ENCODE measurements around the gene VEPH1. TPM values are rescaled to one million over a fixed set of nuclear protein-coding genes. Genes with fewer than 3 reads are reported as not detected.
A peak's percentile ranks its signal among the peaks of the same experiment; 100 is the strongest.

The VEPH1 gene
- polyA plus RNA-seq, 2 of the 4 experiments (the other 2 are of a cell fraction) = 0.04 to 0.16 TPM

DNA sequence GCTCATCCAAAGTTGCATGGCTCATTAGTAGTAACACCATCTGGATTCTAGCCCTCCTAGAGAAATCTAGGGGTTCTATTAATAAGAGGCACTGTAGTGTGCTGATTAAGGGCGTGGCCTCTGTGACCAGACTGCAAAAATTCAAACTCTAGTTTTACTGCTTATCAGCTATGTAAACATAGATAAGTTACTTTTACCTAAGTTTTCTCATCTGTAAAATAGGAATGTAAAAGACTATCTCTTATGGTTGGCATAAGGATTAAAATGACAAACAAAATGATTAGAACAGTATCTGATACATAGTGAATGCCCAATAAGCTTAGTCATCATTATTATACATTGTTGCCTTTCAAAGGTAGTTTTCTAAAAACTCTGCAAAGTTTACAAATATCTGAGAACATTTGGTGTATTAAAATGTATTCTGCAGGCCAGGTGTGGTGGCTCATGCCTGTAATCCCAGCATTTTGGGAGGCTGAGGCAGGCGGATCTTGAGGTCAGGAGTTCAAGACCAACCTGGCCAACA lies 62.1 kb downstream of the VEPH1 start:
- DNase-seq (ENCODE audit: low read depth in 1 of 2, low spot score in 1 of 2) (no peak), FAIRE-seq (no peak), ATAC-seq (no peak)
- peak; percentile 88 for TF ChIP-seq MAFK (IDR thresholded peaks at IDR 0.05; ENCODE audit: partially characterized antibody)
- TF ChIP-seq HEYL (CRISPR knock-in tag; IDR thresholded peaks at IDR 0.05) = no peak
- H3K9me3 ChIP-seq = no peaks in the 10 kb centered on the region
- H3K4me3 ChIP-seq = no peak overlapping the region
- ChIA-PET POLR2A (no interaction called here), CTCF (interaction anchor here (0.6 to 1.6 kb wide), 2 partner anchors 102 to 237 kb away, joined by 3 read pairs; no protein-coding TSS in a partner anchor)
- no peak overlapping the region for H3K27ac ChIP-seq
- peaks cover 5% of the 10 kb centered on the region; the same call in 1 of the 3 replicates for H3K4me1 ChIP-seq
- no peak overlapping the region for H3K4me2 ChIP-seq
- 67% methylated on average over 2 of the region's 2 CpGs for WGBS (ENCODE audit: missing lambda C conversion rate)

DNA sequence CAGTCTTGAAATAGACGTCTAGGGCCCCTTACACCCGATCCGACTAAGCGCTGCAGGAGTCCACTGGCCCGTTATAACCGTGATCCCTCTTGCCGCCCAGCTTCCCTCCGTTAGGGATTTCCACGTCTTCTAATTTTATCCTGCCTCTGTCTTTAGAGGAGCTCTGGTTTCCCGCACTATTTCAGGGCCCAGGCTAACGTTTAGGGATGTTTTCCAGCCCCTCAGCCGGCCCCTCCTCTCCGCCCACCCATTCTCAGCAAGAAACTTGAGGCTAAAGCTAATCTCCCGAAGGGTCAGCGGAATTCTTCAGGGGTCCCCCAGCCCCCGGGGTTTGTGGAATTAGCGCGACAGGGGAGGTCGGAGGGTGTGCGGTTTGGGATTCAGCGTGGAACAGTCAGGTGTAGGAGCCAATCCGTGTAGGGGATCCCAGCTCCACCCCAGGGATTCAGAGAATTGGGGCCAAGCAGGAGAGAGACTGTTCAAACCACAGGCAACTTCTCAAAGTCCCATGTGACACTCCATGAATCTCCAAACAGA lies 65.0 kb downstream of the VEPH1 start:
- FAIRE-seq (no peak), DNase-seq (ENCODE audit: low read depth in 1 of 2, low spot score in 1 of 2) (no peak), ATAC-seq (peak; percentile 40 to 75; a peak in 5 of 6 replicates)
- TF ChIP-seq, protein P1, sequence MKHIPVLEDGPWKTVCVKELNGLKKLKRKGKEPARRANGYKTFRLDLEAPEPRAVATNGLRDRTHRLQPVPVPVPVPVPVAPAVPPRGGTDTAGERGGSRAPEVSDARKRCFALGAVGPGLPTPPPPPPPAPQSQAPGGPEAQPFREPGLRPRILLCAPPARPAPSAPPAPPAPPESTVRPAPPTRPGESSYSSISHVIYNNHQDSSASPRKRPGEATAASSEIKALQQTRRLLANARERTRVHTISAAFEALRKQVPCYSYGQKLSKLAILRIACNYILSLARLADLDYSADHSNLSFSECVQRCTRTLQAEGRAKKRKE (CRISPR knock-in tag; IDR thresholded peaks at IDR 0.05; ENCODE audit: low read depth) = no peak
- no peak for TF ChIP-seq ZFP36 (IDR thresholded peaks at IDR 0.05; ENCODE audit: borderline replicate concordance, partially characterized antibody)
- TF ChIP-seq TFCP2L1 (CRISPR knock-in tag; IDR thresholded peaks at IDR 0.05) = no peak
- no peak for TF ChIP-seq JUN (IDR thresholded peaks at IDR 0.05)
- TF ChIP-seq ZSCAN20 (CRISPR knock-in tag; IDR thresholded peaks at IDR 0.05) = no peak
- no peak for TF ChIP-seq HOXB5 (CRISPR knock-in tag; IDR thresholded peaks at IDR 0.05)
- TF ChIP-seq, protein P2, sequence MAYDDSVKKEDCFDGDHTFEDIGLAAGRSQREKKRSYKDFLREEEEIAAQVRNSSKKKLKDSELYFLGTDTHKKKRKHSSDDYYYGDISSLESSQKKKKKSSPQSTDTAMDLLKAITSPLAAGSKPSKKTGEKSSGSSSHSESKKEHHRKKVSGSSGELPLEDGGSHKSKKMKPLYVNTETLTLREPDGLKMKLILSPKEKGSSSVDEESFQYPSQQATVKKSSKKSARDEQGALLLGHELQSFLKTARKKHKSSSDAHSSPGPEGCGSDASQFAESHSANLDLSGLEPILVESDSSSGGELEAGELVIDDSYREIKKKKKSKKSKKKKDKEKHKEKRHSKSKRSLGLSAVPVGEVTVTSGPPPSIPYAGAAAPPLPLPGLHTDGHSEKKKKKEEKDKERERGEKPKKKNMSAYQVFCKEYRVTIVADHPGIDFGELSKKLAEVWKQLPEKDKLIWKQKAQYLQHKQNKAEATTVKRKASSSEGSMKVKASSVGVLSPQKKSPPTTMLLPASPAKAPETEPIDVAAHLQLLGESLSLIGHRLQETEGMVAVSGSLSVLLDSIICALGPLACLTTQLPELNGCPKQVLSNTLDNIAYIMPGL (CRISPR knock-in tag; IDR thresholded peaks at IDR 0.05; ENCODE audit: borderline replicate concordance) = no peak
- no peak for TF ChIP-seq FOSL2 (IDR thresholded peaks at IDR 0.05)
- no peak for TF ChIP-seq FOSL2 (CRISPR knock-in tag; IDR thresholded peaks at IDR 0.05)
- TF ChIP-seq HOXA7 (CRISPR knock-in tag; IDR thresholded peaks at IDR 0.05) = no peak
- TF ChIP-seq MYC (IDR thresholded peaks at IDR 0.05; ENCODE audit: borderline replicate concordance, low read length) = no peak
- H3K4me2 ChIP-seq = peak overlapping the region; percentile 96
- 17% methylated on average over 22 of the region's 22 CpGs for WGBS (ENCODE audit: missing lambda C conversion rate)
- peak overlapping the region; percentile 56 for H3K4me3 ChIP-seq
- ChIA-PET POLR2A (interaction anchor here (1.0 to 1.6 kb wide), 3 partner anchors 65 to 263 kb away, joined by 3 to 5 read pairs (median 3); partner anchors contain the start of gene VEPH1), CTCF (interaction anchor here (0.9 to 2.3 kb wide), 8 partner anchors 8 to 301 kb away, joined by 3 to 6 read pairs (median 4); no protein-coding TSS in a partner anchor)
- peak overlapping the region in 1 of 2 experiments; percentile 82; a peak in 3 of 6 replicates for H3K27ac ChIP-seq
- no peaks in the 10 kb centered on the region for H3K9me3 ChIP-seq
- no peaks in the 10 kb centered on the region for H3K4me1 ChIP-seq

DNA sequence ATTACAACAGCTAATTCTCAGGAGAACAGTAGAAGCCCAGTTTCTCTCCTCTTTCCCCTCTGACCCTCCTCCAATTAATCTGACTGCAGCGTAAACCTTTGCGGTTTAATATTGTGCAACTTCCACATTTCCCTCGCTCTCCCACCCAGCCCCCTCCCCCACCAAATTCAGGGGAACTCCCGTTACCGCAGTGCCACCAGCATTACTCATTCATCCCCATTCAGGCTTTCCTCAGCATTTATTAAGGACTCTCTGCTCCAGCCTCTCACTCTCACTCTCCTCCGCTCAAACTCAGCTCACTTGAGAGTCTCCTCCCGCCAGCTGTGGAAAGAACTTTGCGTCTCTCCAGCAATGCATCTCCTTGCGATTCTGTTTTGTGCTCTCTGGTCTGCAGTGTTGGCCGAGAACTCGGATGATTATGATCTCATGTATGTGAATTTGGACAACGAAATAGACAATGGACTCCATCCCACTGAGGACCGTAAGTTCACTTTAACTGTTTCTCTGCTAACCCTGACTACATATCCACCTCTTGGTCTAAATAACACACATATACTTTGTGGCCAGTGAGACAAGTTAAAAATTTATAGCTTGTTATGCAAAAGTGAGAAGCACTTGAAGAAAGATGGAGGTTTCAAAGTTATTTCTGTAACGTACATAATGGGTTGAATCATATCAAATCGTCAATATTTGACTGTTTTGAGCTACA lies 66.5 kb downstream of the VEPH1 start, which contains the start of gene PTX3:
Gene PTX3 (plus strand): TSS at position 268 of the 709 bp plus-strand sequence. CDS start 84 bp downstream, at position 352.
- TF ChIP-seq CEBPB (IDR thresholded peaks at IDR 0.05) (peak in 1 of 2 experiments; percentile 10; a peak in 1 of 4 replicates), NFE2L2 (conservative IDR thresholded peaks at IDR 0.05; ENCODE audit: low read length) (no peak)
- ATAC-seq = peak; percentile 31 to 40; a peak in 3 of 6 replicates
- peak within 1 kb of the TSS; percentile 36 to 82; a peak in 5 of 6 replicates for H3K27ac ChIP-seq
- peak within 1 kb of the TSS; percentile 56 for H3K4me3 ChIP-seq
- CTCF ChIA-PET = interaction anchor here (0.8 to 2.3 kb wide), 10 partner anchors 9 to 239 kb away, joined by 3 to 7 read pairs (median 3); no protein-coding TSS in a partner anchor
- WGBS (ENCODE audit: missing lambda C conversion rate) = 55% methylated on average over 13 of the region's 15 CpGs
- DNase-seq (ENCODE audit: low read depth in 1 of 2, low spot score in 1 of 2) = peak in 1 of 2 experiments; percentile 8
- POLR2A ChIA-PET = interaction anchor here (1.0 to 1.4 kb wide), 2 partner anchors 66 to 77 kb away, joined by 3 to 6 read pairs; partner anchors contain the start of gene VEPH1
- no peaks in the 10 kb centered on the region for H3K4me1 ChIP-seq
- no peak for FAIRE-seq
- H3K4me2 ChIP-seq = peak within 1 kb of the TSS; percentile 96
- H3K9me3 ChIP-seq = no peaks in the 10 kb centered on the region

All from A549 (cell line).